ENCODE data around the gene C1orf35.
A peak's percentile ranks its signal among the peaks of the same experiment; 100 is the strongest.
"Not testable (repeated sequence)": the region's sequence is repeated elsewhere in the genome, so short reads cannot be mapped to it uniquely, and the experiment has no call there.

C1orf35 gene

GRCh38 chr1:228142155-228142691 is 39.1 kb upstream of the C1orf35 start:
- no peak for DNase-seq

- no peak for DNase-seq
These were observed 38.3 kb upstream of the C1orf35 start for GRCh38 chr1:228141226-228142044.

GRCh38 chr1:228140724-228141225 is 37.6 kb upstream of the C1orf35 start:
- peak; percentile 8 for DNase-seq

- DNase-seq = peak; percentile 100
These were observed 37.0 kb upstream of the C1orf35 start, which contains the start of gene GUK1 for GRCh38 chr1:228139931-228140723. TSS of gene GUK1 (plus strand) at chr1:228140279. CDS start at chr1:228140303, 24 bp downstream.

- DNase-seq = no peak
These were observed 36.3 kb upstream of the C1orf35 start for GRCh38 chr1:228139406-228139930.

- DNase-seq = no peak
These were observed 33.8 kb upstream of the C1orf35 start for GRCh38 chr1:228136901-228137300.

GRCh38 chr1:228134591-228134990 is 31.5 kb upstream of the C1orf35 start:
- DNase-seq = no peak

GRCh38 chr1:228131766-228132165 is 28.6 kb upstream of the C1orf35 start:
- DNase-seq = no peak

GRCh38 chr1:228125185-228125584 is 22.1 kb upstream of the C1orf35 start:
- no peak for DNase-seq

GRCh38 chr1:228123505-228123904 is 20.4 kb upstream of the C1orf35 start:
- no peak for DNase-seq

- DNase-seq = no peak
These were observed 19.9 kb upstream of the C1orf35 start for GRCh38 chr1:228122921-228123441.

- no peak for DNase-seq
These were observed 17.8 kb upstream of the C1orf35 start for GRCh38 chr1:228120857-228121489.

- DNase-seq = no peak
These were observed 17.2 kb upstream of the C1orf35 start for GRCh38 chr1:228120351-228120750.

GRCh38 chr1:228118040-228118439 is 14.9 kb upstream of the C1orf35 start:
- no peak for DNase-seq

- DNase-seq = no peak
These were observed 14.2 kb upstream of the C1orf35 start for GRCh38 chr1:228117335-228117734.

GRCh38 chr1:228114827-228115226 is 11.7 kb upstream of the C1orf35 start:
- no peak for DNase-seq

GRCh38 chr1:228112617-228113016 is 9.5 kb upstream of the C1orf35 start:
- no peak for DNase-seq

GRCh38 chr1:228112167-228112566 is 9.0 kb upstream of the C1orf35 start:
- DNase-seq = no peak

GRCh38 chr1:228111315-228111714 is 8.2 kb upstream of the C1orf35 start:
- DNase-seq = not testable (repeated sequence)

- DNase-seq = no peak
These were observed 7.4 kb upstream of the C1orf35 start for GRCh38 chr1:228110556-228110955.

- no peak for DNase-seq
These were observed 6.9 kb upstream of the C1orf35 start for GRCh38 chr1:228109962-228110488.

Measured in activated effector memory CD4-positive, alpha-beta T cell treated with Interleukin-2 at 50 U/mL for 16 hours (primary cell).